ENCODE measurements around the gene TMEM52. TPM values are rescaled to one million over a fixed set of nuclear protein-coding genes. Genes with fewer than 3 reads are reported as not detected.

TMEM52 gene
- total RNA-seq, 1 donor from 2014 or later, result 0.51 TPM

GRCh38 chr1:1893997-1894353, 25.1 kb downstream of the TMEM52 start:
- CTCF ChIA-PET, result interaction anchor here (2.9 kb wide), 1 partner anchor 12 kb away, joined by 13 read pairs; no protein-coding TSS in a partner anchor
- Mint-ChIP-seq H3K4me1 (peaks cover 45% of the 10 kb centered on the region), H3K4me3 (no peak overlapping the region), H3K9me3 (no peaks in the 10 kb centered on the region), H3K36me3 (ENCODE audit: low read depth) (peaks cover 4% of the 10 kb centered on the region), H3K27ac (no peak overlapping the region), H3K27me3 (no peaks in the 10 kb centered on the region)
- intact Hi-C loops (cut with micrococcal nuclease), result loop anchor here (10.0 kb wide), 1 partner anchor 589 kb away; the partner anchor contains the start of genes ACAP3 and PUSL1
- TF ChIP-seq, protein P1, sequence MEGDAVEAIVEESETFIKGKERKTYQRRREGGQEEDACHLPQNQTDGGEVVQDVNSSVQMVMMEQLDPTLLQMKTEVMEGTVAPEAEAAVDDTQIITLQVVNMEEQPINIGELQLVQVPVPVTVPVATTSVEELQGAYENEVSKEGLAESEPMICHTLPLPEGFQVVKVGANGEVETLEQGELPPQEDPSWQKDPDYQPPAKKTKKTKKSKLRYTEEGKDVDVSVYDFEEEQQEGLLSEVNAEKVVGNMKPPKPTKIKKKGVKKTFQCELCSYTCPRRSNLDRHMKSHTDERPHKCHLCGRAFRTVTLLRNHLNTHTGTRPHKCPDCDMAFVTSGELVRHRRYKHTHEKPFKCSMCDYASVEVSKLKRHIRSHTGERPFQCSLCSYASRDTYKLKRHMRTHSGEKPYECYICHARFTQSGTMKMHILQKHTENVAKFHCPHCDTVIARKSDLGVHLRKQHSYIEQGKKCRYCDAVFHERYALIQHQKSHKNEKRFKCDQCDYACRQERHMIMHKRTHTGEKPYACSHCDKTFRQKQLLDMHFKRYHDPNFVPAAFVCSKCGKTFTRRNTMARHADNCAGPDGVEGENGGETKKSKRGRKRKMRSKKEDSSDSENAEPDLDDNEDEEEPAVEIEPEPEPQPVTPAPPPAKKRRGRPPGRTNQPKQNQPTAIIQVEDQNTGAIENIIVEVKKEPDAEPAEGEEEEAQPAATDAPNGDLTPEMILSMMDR (IDR thresholded peaks at IDR 0.05), result no peak
- POLR2A ChIA-PET, result no interaction called here
- no peak for ATAC-seq (ENCODE audit: low read depth)
- no peak for DNase-seq

DNA sequence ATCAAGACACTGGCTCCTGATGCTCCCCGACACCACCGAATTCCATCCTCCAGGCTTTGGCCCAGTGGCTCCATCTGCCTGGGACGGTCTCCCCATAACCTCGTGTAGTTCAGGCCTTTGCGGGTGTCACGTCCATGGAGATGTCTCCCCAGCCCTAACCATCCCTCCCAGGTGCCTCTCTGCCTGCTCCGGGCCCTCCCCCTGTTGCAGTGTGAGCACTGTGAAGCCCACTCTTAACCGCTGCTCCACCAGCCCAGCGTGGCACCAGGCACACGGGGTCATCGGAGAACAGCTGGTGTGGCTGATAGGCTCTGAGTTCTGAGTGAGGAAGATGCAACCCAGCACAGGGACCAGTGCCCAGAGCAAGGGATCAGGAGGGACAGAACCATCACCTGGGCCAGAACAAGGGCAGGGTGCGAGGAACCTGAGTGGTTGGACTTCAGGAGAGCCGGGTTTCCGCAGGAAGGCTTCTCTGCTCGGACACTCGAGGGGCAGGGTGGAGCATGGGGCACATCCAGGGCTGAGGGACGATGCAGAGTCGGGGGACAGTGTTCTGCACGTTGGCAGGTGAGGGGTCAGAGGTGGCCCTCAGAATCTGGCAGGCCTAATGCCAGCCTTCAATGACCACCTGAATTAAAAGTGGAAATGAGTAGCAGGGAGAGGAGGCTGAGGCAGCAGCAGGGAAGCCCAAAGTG, 25.6 kb downstream of the TMEM52 start:
- no peak for DNase-seq
- peak overlapping the region; percentile 21 for H3K27ac Mint-ChIP-seq
- H3K4me3 Mint-ChIP-seq, result peak overlapping the region; percentile 41
- peaks cover 50% of the 10 kb centered on the region for H3K4me1 Mint-ChIP-seq
- no peaks in the 10 kb centered on the region for H3K9me3 Mint-ChIP-seq
- H3K36me3 Mint-ChIP-seq (ENCODE audit: low read depth), result peaks cover 6% of the 10 kb centered on the region
- ChIA-PET POLR2A (no interaction called here), CTCF (interaction anchor here (2.9 kb wide), 1 partner anchor 12 kb away, joined by 13 read pairs; no protein-coding TSS in a partner anchor)
- H3K27me3 Mint-ChIP-seq, result no peaks in the 10 kb centered on the region
- no peak for ATAC-seq (ENCODE audit: low read depth)
- TF ChIP-seq, protein P1 (IDR thresholded peaks at IDR 0.05), result no peak
- intact Hi-C loops (cut with micrococcal nuclease), result loop anchor here (10.0 kb wide), 1 partner anchor 589 kb away; the partner anchor contains the start of genes ACAP3 and PUSL1

DNA sequence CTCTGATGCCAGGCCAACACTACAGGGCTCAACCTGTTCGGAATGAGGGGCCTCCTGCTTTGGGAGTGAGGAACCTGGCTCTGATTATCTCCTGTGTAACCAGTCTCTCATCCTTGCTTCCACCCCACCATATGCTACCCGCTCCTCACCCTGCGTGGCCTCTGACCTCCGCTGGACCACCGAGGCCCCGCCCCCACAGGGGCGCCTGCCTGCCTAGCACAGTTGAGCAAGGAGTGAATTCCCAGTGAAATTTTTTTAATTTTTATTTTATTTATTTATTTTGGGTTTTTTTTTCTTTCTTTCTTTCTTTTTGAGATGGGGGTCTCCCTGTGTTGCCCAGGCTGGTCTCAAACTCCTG, 26.3 kb downstream of the TMEM52 start:
- POLR2A ChIA-PET, result interaction anchor here (1.0 to 2.1 kb wide), 3 partner anchors 10 to 28 kb away, joined by 4 to 17 read pairs (median 9); no protein-coding TSS in a partner anchor
- Mint-ChIP-seq H3K4me1 (peaks cover 56% of the 10 kb centered on the region), H3K9me3 (no peaks in the 10 kb centered on the region), H3K4me3 (peak overlapping the region; percentile 86), H3K27ac (peak overlapping the region; percentile 95), H3K27me3 (no peaks in the 10 kb centered on the region), H3K36me3 (ENCODE audit: low read depth) (peaks cover 11% of the 10 kb centered on the region)
- TF ChIP-seq, protein P1 (IDR thresholded peaks at IDR 0.05), result no peak
- ATAC-seq (ENCODE audit: low read depth) (no peak), DNase-seq (no peak)
- CTCF ChIA-PET, result no interaction called here
- intact Hi-C loops (cut with micrococcal nuclease), result loop anchor here (10.0 kb wide), 1 partner anchor 588 kb away; the partner anchor contains the start of genes ACAP3 and PUSL1

- intact Hi-C loops (cut with micrococcal nuclease), result loop anchor here (10.0 kb wide), 1 partner anchor 587 kb away; the partner anchor contains the start of genes ACAP3 and PUSL1
- TF ChIP-seq, protein P1 (IDR thresholded peaks at IDR 0.05), result no peak
- no peak for ATAC-seq (ENCODE audit: low read depth)
- POLR2A ChIA-PET, result interaction anchor here (0.6 to 2.1 kb wide), 17 partner anchors 9 to 214 kb away, joined by 3 to 17 read pairs (median 5); partner anchors contain the start of genes CDK11A and NADK
- peaks cover 11% of the 10 kb centered on the region for H3K36me3 Mint-ChIP-seq (ENCODE audit: low read depth)
- CTCF ChIA-PET, result interaction anchor here (1.1 to 1.2 kb wide), 2 partner anchors 14 to 103 kb away, joined by 3 to 5 read pairs; no protein-coding TSS in a partner anchor
- H3K4me3 Mint-ChIP-seq, result peak overlapping the region; percentile 86
- no peak for DNase-seq
- no peaks in the 10 kb centered on the region for H3K9me3 Mint-ChIP-seq
- peak overlapping the region; percentile 95 for H3K27ac Mint-ChIP-seq
- H3K4me1 Mint-ChIP-seq, result peaks cover 61% of the 10 kb centered on the region
- H3K27me3 Mint-ChIP-seq, result no peaks in the 10 kb centered on the region
These were observed 26.9 kb downstream of the TMEM52 start for GRCh38 chr1:1892079-1892762.

Data from activated B cell treated with CpG ODN at 0.5 μM for 24 hours (primary cell).